ENCODE measurements around the gene SYNGR1. TPM values are rescaled to one million over a fixed set of nuclear protein-coding genes. Genes with fewer than 3 reads are reported as not detected.

SYNGR1 gene
- total RNA-seq (10 to 100 TPM; 30.3 to 67.9 (median 41.6) TPM), polyA plus RNA-seq (10 to 100 TPM; 29.8 to 85.8 TPM)
- long read RNA-seq, donor 1, full-length matches to known transcripts, result 67 of 97 reads
- long read RNA-seq, donor 1, partial matches to known transcripts, result 14 of 97 reads
- long read RNA-seq, donor 1, other reads (novel, unspliced or antisense), result 16 of 97 reads
- long read RNA-seq, donor 2, full-length matches to known transcripts, result 85 of 125 reads
- long read RNA-seq, donor 2, partial matches to known transcripts, result 7 of 125 reads
- long read RNA-seq, donor 2, other reads (novel, unspliced or antisense), result 33 of 125 reads
- long read RNA-seq, donor 3, full-length matches to known transcripts, result 62 of 107 reads
- long read RNA-seq, donor 3, partial matches to known transcripts, result 29 of 107 reads
- long read RNA-seq, donor 3, other reads (novel, unspliced or antisense), result 16 of 107 reads

GRCh38 chr22:39349967-39350726, at the start of gene SYNGR1:
Gene SYNGR1 (plus strand): TSS chr22:39349991. CDS start chr22:39350011, 20 bp downstream.
- H3K36me3 ChIP-seq, result no peaks in the 10 kb centered on the region
- H3K4me3 ChIP-seq, result peak within 1 kb of the TSS; percentile 60 to 96 (median 72)
- DNase-seq, result peak; percentile 22 to 34
- intact Hi-C loops (cut with DNase I), result loop anchor here in 4 of 10 donors (5.0 to 10.0 kb wide), 3 partner anchors 175 to 695 kb away; partner anchors contain the start of genes ATF4 (in 3 of the 4) and RPS19BP1 (in 1 of the 4)
- peak; percentile 16 to 54 (median 42) for ATAC-seq
- 1% methylated on average over 64 to 84 of the region's 87 CpGs for WGBS, 2 donors
- H3K27me3 ChIP-seq, result peaks cover 0 to 14% (median 0%) of the 10 kb centered on the region in 7 donors
- no peak for TF ChIP-seq CTCF (IDR thresholded peaks at IDR 0.05)
- H3K9me3 ChIP-seq, result no peaks in the 10 kb centered on the region
- peak within 1 kb of the TSS; percentile 19 to 88 (median 76) for H3K27ac ChIP-seq
- H3K4me1 ChIP-seq, result peaks cover 0 to 32% (median 19%) of the 10 kb centered on the region in 9 donors

- no peaks in the 10 kb centered on the region for H3K27me3 ChIP-seq
- WGBS, 2 donors, result 13 to 19% methylated on average over 19 of the region's 19 CpGs
- H3K4me1 ChIP-seq, result peaks cover 11 to 54% (median 50%) of the 10 kb centered on the region in 9 donors
- peak in 3 of 9 donors; percentile 5 to 36 (median 31) for TF ChIP-seq CTCF (IDR thresholded peaks at IDR 0.05)
- H3K9me3 ChIP-seq, result no peaks in the 10 kb centered on the region
- peak overlapping the region; percentile 32 to 87 (median 78) for H3K27ac ChIP-seq
- no peaks in the 10 kb centered on the region for H3K36me3 ChIP-seq
- peak; percentile 36 to 58 for DNase-seq
- peak; percentile 52 to 79 (median 63) for ATAC-seq
- intact Hi-C loops (cut with DNase I), result loop anchor here in 2 of 10 donors (2.0 to 10.0 kb wide), 2 partner anchors 22 to 56 kb away; partner anchors contain the start of gene PDGFB (in 1 of the 2)
- H3K4me3 ChIP-seq, result peak overlapping the region in 9 of 10 donors; percentile 10 to 36 (median 16)
These were observed 49.5 kb upstream of the SYNGR1 start for GRCh38 chr22:39300186-39300830.

- Histone ChIP-seq H3K27me3 (no peaks in the 10 kb centered on the region), H3K36me3 (no peaks in the 10 kb centered on the region), H3K27ac (peak overlapping the region in 4 of 10 donors; percentile 62 to 87 (median 72)), H3K9me3 (no peaks in the 10 kb centered on the region), H3K4me3 (no peak overlapping the region), H3K4me1 (peaks cover 11 to 54% (median 50%) of the 10 kb centered on the region in 9 donors)
- intact Hi-C loops (cut with DNase I), result loop anchor here in 2 of 10 donors (2.0 to 10.0 kb wide), 2 partner anchors 22 to 56 kb away; partner anchors contain the start of gene PDGFB (in 1 of the 2)
- WGBS, 2 donors, result 85 to 94% methylated on average over 9 of the region's 9 CpGs
- ATAC-seq, result no peak
- TF ChIP-seq CTCF (IDR thresholded peaks at IDR 0.05), result no peak
- no peak for DNase-seq
These were observed 48.7 kb upstream of the SYNGR1 start for GRCh38 chr22:39301108-39301507.

Data from heart right ventricle (tissue), 16 donors.